NCI-H524 treated with DMSO at 0.1 percent for 48 hours (cell line): ENCODE data around the gene MGME1.
A peak's percentile ranks its signal among the peaks of the same experiment; 100 is the strongest.

Experiments used
- DNase-seq: peaks from one replicate; lab custom pipeline; 2025; lab: John Stamatoyannopoulos, UW

The MGME1 gene

GRCh38 chr20:17992847-17993513 lies 24.2 kb downstream of the MGME1 start:
- no peak for DNase-seq

- no peak for DNase-seq
These were observed 24.7 kb downstream of the MGME1 start for GRCh38 chr20:17993546-17993945.

- DNase-seq = peak; percentile 10
These were observed 27.4 kb downstream of the MGME1 start for GRCh38 chr20:17995967-17996819.

- DNase-seq = no peak
These were observed 29.6 kb downstream of the MGME1 start for GRCh38 chr20:17998446-17998845.

GRCh38 chr20:17999566-17999965 lies 30.7 kb downstream of the MGME1 start:
- DNase-seq = no peak

GRCh38 chr20:18001131-18001921 lies 32.5 kb downstream of the MGME1 start:
- DNase-seq = no peak

GRCh38 chr20:18003897-18004296 lies 35.1 kb downstream of the MGME1 start:
- no peak for DNase-seq

- DNase-seq = no peak
These were observed 35.7 kb downstream of the MGME1 start for GRCh38 chr20:18004384-18005031.

GRCh38 chr20:18005170-18005989 lies 36.6 kb downstream of the MGME1 start:
- no peak for DNase-seq

- DNase-seq = no peak
These were observed 37.2 kb downstream of the MGME1 start for GRCh38 chr20:18005990-18006364.

- DNase-seq = no peak
These were observed 37.9 kb downstream of the MGME1 start for GRCh38 chr20:18006684-18007083.

- no peak for DNase-seq
These were observed 38.9 kb downstream of the MGME1 start for GRCh38 chr20:18007534-18008292.

GRCh38 chr20:18009116-18009515 lies 40.3 kb downstream of the MGME1 start:
- DNase-seq = peak; percentile 49

- DNase-seq = no peak
These were observed 42.7 kb downstream of the MGME1 start for GRCh38 chr20:18011482-18011881.

- no peak for DNase-seq
These were observed 43.3 kb downstream of the MGME1 start for GRCh38 chr20:18011951-18012645.

GRCh38 chr20:18012901-18013300 lies 44.1 kb downstream of the MGME1 start:
- DNase-seq = no peak

- DNase-seq = no peak
These were observed 45.6 kb downstream of the MGME1 start for GRCh38 chr20:18014411-18014810.

GRCh38 chr20:18016772-18017171 lies 48.0 kb downstream of the MGME1 start:
- no peak for DNase-seq

- no peak for DNase-seq
These were observed 49.3 kb downstream of the MGME1 start for GRCh38 chr20:18018100-18018499.

GRCh38 chr20:18019068-18019467 lies 50.2 kb downstream of the MGME1 start:
- no peak for DNase-seq
